ENCODE results near the gene LRRC1. TPM values are rescaled to one million over a fixed set of nuclear protein-coding genes. Genes with fewer than 3 reads are reported as not detected.

LRRC1 gene
- total and polyA plus RNA-seq, 2 donors (not counting 3 experiments of a cell fraction or from before 2014, with no cell fraction given) = 5.6 to 11.7 TPM

DNA sequence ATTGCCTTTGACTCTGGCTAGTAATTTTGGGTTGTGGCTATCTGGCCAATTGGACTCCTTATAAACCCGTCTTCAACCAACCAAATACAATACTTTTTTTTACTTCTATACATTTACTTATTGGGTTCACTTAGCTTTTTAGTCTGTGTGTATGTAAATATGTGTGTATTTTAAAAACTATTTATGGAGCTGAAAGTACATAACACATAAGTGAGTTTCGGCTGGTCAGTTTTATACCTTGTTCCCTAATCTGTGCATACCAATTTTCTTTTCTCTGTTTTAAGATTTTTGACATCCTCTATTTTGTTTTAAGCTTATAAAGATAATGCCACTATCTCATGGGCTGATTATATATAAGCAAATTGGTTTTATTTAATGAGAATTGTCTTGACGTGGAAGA, 129.5 kb downstream of the LRRC1 start:
- CTCF ChIA-PET = interaction anchor here (0.6 to 1.7 kb wide), 4 partner anchors 13 to 129 kb away, joined by 3 to 6 read pairs (median 4); partner anchors contain the start of gene LRRC1
- POLR2A ChIA-PET = no interaction called here
- DNase-seq (ENCODE audit: low read depth, low spot score) = no peak
- Histone ChIP-seq H2AFZ (ENCODE audit: low read depth, low read length) (no peak overlapping the region), H3K4me1 (ENCODE audit: control insufficient read depth, extremely low read depth, insufficient read depth, low read length) (peaks cover 28% of the 10 kb centered on the region), H3K79me2 (ENCODE audit: control insufficient read depth, insufficient read depth, low read length) (no peaks in the 10 kb centered on the region), H4K20me1 (replicated peaks; ENCODE audit: control insufficient read depth, extremely low read depth, insufficient read depth, low read length) (no peaks in the 10 kb centered on the region), H3K4me3 (replicated peaks in 1 of 3; ENCODE audit: insufficient read depth in 1 of 3, low read depth in 1 of 3, low read length in 3 of 3) (no peak overlapping the region), H3K9me3 (replicated peaks; ENCODE audit: control insufficient read depth, insufficient read depth, low read length) (no peaks in the 10 kb centered on the region), H3K27me3 (ENCODE audit: control insufficient read depth in 2 of 2, insufficient read depth in 2 of 2, low read length in 2 of 2) (no peaks in the 10 kb centered on the region), H3K27ac (ENCODE audit: insufficient read depth, low read depth, low read length) (no peak overlapping the region), H3K9me1 (replicated peaks; ENCODE audit: control insufficient read depth, extremely low read depth, insufficient read depth, low read length) (no peaks in the 10 kb centered on the region), H3K36me3 (ENCODE audit: control insufficient read depth in 2 of 2, extremely low read depth in 1 of 2, insufficient read depth in 2 of 2, low read length in 2 of 2) (peaks cover 0 to 4% of the 10 kb centered on the region in 2 experiments), H3K9ac (replicated peaks; ENCODE audit: extremely low read depth, insufficient read depth, low read length) (no peak overlapping the region), H3K4me2 (ENCODE audit: insufficient read depth, low read length) (no peak overlapping the region)
- intact Hi-C loops (cut with micrococcal nuclease) = no loop called here
- TF ChIP-seq EZH2 (IDR thresholded peaks at IDR 0.05; ENCODE audit: borderline replicate concordance, low read depth, low read length, severe bottlenecking) (no peak), JUN (IDR thresholded peaks at IDR 0.05; ENCODE audit: borderline replicate concordance, insufficient read depth, insufficient read length, low read depth) (no peak)
- TF ChIP-seq, protein P1, sequence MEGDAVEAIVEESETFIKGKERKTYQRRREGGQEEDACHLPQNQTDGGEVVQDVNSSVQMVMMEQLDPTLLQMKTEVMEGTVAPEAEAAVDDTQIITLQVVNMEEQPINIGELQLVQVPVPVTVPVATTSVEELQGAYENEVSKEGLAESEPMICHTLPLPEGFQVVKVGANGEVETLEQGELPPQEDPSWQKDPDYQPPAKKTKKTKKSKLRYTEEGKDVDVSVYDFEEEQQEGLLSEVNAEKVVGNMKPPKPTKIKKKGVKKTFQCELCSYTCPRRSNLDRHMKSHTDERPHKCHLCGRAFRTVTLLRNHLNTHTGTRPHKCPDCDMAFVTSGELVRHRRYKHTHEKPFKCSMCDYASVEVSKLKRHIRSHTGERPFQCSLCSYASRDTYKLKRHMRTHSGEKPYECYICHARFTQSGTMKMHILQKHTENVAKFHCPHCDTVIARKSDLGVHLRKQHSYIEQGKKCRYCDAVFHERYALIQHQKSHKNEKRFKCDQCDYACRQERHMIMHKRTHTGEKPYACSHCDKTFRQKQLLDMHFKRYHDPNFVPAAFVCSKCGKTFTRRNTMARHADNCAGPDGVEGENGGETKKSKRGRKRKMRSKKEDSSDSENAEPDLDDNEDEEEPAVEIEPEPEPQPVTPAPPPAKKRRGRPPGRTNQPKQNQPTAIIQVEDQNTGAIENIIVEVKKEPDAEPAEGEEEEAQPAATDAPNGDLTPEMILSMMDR (IDR thresholded peaks at IDR 0.05; ENCODE audit: extremely low read depth in 1 of 2, insufficient read depth in 1 of 2, low read depth in 1 of 2, low read length in 2 of 2) = no peak
- TF ChIP-seq, protein P2, sequence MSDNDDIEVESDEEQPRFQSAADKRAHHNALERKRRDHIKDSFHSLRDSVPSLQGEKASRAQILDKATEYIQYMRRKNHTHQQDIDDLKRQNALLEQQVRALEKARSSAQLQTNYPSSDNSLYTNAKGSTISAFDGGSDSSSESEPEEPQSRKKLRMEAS (IDR thresholded peaks at IDR 0.05; ENCODE audit: insufficient read depth, insufficient read length) = no peak
- FAIRE-seq = no peak
- dilution Hi-C loops (cut with MboI; ENCODE audit: extremely low pct_ligation_motif_present, low sequenced_read_pairs) = no loop called here
- BruUV-seq (replicated peaks) = no TSS peak
